ENCODE results near the gene LEF1. TPM values are rescaled to one million over a fixed set of nuclear protein-coding genes. Genes with fewer than 3 reads are reported as not detected.
A peak's percentile ranks its signal among the peaks of the same experiment; 100 is the strongest.

LEF1 gene
- total and polyA plus RNA-seq, 9 of the 15 experiments (the other 6 are each of a cell fraction or from before 2014, with no cell fraction given) = 15.1 to 81.1 (median 29.7) TPM

DNA sequence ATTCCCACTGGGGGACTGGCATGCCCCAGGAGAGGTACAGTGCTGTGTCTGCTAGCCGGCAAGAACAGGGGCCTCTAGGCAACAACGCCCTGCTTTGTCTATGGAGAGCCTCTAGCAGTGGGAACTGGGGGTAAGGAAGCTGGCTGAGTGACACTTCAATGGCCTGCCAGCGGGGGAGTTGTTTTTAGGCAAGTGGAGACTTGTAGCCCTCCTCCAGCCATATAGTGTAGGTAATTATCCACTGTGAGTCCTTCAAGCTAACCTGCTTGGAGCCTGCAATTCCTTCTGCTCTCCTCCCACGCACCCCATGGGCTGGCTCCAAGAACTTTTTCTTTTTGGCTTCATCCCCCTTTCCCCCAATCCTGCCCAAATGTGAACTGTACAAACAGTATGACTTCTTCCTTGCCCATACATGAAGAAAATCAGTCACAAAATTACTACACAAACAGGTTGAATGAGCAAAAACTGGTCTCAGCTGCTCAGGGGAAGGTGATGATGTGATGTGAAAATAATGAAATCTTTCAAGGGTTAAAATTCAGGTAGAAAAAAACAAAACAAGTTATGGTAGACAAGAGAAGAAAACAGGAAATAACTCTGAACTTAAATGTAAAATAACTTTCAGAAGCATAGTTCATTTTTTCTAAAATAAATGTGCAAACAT lies 33.1 kb downstream of the LEF1 start (continued):
- TF ChIP-seq, protein P1, sequence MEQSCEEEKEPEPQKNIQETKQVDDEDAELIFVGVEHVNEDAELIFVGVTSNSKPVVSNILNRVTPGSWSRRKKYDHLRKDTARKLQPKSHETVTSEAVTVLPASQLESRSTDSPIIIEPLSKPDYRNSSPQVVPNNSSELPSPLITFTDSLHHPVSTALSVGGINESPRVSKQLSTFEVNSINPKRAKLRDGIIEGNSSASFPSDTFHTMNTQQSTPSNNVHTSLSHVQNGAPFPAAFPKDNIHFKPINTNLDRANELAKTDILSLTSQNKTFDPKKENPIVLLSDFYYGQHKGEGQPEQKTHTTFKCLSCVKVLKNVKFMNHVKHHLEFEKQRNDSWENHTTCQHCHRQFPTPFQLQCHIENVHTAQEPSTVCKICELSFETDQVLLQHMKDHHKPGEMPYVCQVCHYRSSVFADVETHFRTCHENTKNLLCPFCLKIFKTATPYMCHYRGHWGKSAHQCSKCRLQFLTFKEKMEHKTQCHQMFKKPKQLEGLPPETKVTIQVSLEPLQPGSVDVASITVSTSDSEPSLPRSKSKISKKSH (CRISPR knock-in tag; IDR thresholded peaks at IDR 0.05) = no peak
- TF ChIP-seq RBFOX2 (IDR thresholded peaks at IDR 0.05; ENCODE audit: low read depth, low read length) (no peak), GATAD2A (IDR thresholded peaks at IDR 0.05) (no peak), ZNF197 (CRISPR knock-in tag; IDR thresholded peaks at IDR 0.05; ENCODE audit: low read depth) (no peak), HNRNPH1 (optimal IDR thresholded peaks at IDR 0.05; ENCODE audit: low read depth, low read length) (no peak), PHF21A (IDR thresholded peaks at IDR 0.05; ENCODE audit: borderline replicate concordance, low read depth) (no peak), ELF1 (tag; IDR thresholded peaks at IDR 0.05) (no peak), GTF2F1 (IDR thresholded peaks at IDR 0.05; ENCODE audit: low read depth, low read length) (no peak), SOX6 (IDR thresholded peaks at IDR 0.05) (no peak), EGR1 (conservative IDR thresholded peaks at IDR 0.05) (peak; percentile 57), TCFL5 (CRISPR knock-in tag; conservative IDR thresholded peaks at IDR 0.05) (no peak), CREB1 (IDR thresholded peaks at IDR 0.05) (no peak), CREB1 (CRISPR knock-in tag; IDR thresholded peaks at IDR 0.05) (no peak), STAT5A (IDR thresholded peaks at IDR 0.05; ENCODE audit: borderline replicate concordance, low read length) (no peak)
- TF ChIP-seq, protein P2, sequence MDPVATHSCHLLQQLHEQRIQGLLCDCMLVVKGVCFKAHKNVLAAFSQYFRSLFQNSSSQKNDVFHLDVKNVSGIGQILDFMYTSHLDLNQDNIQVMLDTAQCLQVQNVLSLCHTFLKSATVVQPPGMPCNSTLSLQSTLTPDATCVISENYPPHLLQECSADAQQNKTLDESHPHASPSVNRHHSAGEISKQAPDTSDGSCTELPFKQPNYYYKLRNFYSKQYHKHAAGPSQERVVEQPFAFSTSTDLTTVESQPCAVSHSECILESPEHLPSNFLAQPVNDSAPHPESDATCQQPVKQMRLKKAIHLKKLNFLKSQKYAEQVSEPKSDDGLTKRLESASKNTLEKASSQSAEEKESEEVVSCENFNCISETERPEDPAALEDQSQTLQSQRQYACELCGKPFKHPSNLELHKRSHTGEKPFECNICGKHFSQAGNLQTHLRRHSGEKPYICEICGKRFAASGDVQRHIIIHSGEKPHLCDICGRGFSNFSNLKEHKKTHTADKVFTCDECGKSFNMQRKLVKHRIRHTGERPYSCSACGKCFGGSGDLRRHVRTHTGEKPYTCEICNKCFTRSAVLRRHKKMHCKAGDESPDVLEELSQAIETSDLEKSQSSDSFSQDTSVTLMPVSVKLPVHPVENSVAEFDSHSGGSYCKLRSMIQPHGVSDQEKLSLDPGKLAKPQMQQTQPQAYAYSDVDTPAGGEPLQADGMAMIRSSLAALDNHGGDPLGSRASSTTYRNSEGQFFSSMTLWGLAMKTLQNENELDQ (CRISPR knock-in tag; IDR thresholded peaks at IDR 0.05; ENCODE audit: borderline replicate concordance) = no peak
- TF ChIP-seq, protein P3, sequence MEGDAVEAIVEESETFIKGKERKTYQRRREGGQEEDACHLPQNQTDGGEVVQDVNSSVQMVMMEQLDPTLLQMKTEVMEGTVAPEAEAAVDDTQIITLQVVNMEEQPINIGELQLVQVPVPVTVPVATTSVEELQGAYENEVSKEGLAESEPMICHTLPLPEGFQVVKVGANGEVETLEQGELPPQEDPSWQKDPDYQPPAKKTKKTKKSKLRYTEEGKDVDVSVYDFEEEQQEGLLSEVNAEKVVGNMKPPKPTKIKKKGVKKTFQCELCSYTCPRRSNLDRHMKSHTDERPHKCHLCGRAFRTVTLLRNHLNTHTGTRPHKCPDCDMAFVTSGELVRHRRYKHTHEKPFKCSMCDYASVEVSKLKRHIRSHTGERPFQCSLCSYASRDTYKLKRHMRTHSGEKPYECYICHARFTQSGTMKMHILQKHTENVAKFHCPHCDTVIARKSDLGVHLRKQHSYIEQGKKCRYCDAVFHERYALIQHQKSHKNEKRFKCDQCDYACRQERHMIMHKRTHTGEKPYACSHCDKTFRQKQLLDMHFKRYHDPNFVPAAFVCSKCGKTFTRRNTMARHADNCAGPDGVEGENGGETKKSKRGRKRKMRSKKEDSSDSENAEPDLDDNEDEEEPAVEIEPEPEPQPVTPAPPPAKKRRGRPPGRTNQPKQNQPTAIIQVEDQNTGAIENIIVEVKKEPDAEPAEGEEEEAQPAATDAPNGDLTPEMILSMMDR (IDR thresholded peaks at IDR 0.05 in 2 of 3, conservative IDR thresholded peaks at IDR 0.05 in 1 of 3; ENCODE audit: insufficient read depth in 2 of 3, low read depth in 1 of 3, low read length in 3 of 3) = peak in 2 of 3 experiments; percentile 5 to 20; a peak in 2 of 6 replicates
- TF ChIP-seq, protein P4, sequence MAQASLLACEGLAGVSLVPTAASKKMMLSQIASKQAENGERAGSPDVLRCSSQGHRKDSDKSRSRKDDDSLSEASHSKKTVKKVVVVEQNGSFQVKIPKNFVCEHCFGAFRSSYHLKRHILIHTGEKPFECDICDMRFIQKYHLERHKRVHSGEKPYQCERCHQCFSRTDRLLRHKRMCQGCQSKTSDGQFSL (CRISPR knock-in tag; IDR thresholded peaks at IDR 0.05) = no peak
- TF ChIP-seq, protein P4 (tag; IDR thresholded peaks at IDR 0.05) = no peak
- TF ChIP-seq, protein P5, sequence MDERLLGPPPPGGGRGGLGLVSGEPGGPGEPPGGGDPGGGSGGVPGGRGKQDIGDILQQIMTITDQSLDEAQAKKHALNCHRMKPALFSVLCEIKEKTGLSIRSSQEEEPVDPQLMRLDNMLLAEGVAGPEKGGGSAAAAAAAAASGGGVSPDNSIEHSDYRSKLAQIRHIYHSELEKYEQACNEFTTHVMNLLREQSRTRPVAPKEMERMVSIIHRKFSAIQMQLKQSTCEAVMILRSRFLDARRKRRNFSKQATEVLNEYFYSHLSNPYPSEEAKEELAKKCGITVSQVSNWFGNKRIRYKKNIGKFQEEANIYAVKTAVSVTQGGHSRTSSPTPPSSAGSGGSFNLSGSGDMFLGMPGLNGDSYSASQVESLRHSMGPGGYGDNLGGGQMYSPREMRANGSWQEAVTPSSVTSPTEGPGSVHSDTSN (CRISPR knock-in tag; IDR thresholded peaks at IDR 0.05; ENCODE audit: low read depth) = no peak
- TF ChIP-seq, protein P5 (tag; conservative IDR thresholded peaks at IDR 0.05; ENCODE audit: low read depth) = peak; percentile 40; the same call in 1 of the 2 replicates

Measured in K562 (cell line).